ENCODE results near the gene CPE. TPM values are rescaled to one million over a fixed set of nuclear protein-coding genes. Genes with fewer than 3 reads are reported as not detected.

CPE gene
- total RNA-seq, 4 donors from 2014 or later: 126 to 272 (median 201) TPM

DNA sequence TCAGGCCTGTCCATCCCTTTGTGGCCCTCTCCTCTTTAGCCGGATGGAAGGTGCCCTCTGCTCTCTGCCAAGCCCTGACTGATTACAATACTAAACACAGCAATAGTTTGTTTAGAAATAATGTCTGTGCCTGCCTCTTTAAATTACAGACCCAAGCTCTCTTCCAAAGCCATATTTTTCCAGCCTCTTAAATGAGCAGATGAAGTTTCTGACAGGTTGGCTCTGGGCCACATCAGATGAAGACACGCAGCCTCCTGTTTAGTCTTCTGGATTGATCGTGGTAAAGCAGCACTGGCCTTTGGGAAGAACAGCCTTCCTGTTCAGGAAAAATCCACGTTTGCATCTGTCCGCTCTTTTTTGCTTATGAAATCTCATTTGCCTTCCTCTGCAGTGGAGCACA lies 133.6 kb downstream of the CPE start:
- WGBS, 2 donors (ENCODE audit: low coverage in 1 of 2): 10 to 27% methylated on average over 4 to 5 of the region's 5 CpGs
- Histone ChIP-seq H3K36me3 (no peaks in the 10 kb centered on the region), H3K4me1 (peaks cover 0 to 38% (median 0%) of the 10 kb centered on the region in 3 donors), H3K27me3 (no peaks in the 10 kb centered on the region), H3K27ac (no peak overlapping the region), H3K4me3 (no peak overlapping the region), H3K9me3 (no peaks in the 10 kb centered on the region)
- TF ChIP-seq POLR2A (IDR thresholded peaks at IDR 0.05) (no peak), EP300 (IDR thresholded peaks at IDR 0.05) (no peak), CTCF (IDR thresholded peaks at IDR 0.05) (no peak), POLR2AphosphoS5 (IDR thresholded peaks at IDR 0.05) (no peak)
- ATAC-seq: no peak

GRCh38 chr4:165514739-165515138 lies 135.9 kb downstream of the CPE start:
- Histone ChIP-seq H3K27me3 (no peaks in the 10 kb centered on the region), H3K36me3 (no peaks in the 10 kb centered on the region), H3K9me3 (no peaks in the 10 kb centered on the region), H3K4me1 (peaks cover 0 to 24% (median 0%) of the 10 kb centered on the region in 3 donors), H3K4me3 (no peak overlapping the region), H3K27ac (no peak overlapping the region)
- WGBS, 2 donors (ENCODE audit: low coverage in 1 of 2): 75 to 84% methylated on average over 2 of the region's 2 CpGs
- no peak for TF ChIP-seq POLR2A (IDR thresholded peaks at IDR 0.05)
- no peak for ATAC-seq

- Histone ChIP-seq H3K4me1 (peaks cover 0 to 19% (median 0%) of the 10 kb centered on the region in 3 donors), H3K27ac (no peak overlapping the region), H3K9me3 (no peaks in the 10 kb centered on the region), H3K27me3 (no peaks in the 10 kb centered on the region), H3K36me3 (no peaks in the 10 kb centered on the region), H3K4me3 (no peak overlapping the region)
- no peak for ATAC-seq
- TF ChIP-seq POLR2A (IDR thresholded peaks at IDR 0.05) (no peak), CTCF (IDR thresholded peaks at IDR 0.05) (no peak), EP300 (IDR thresholded peaks at IDR 0.05) (no peak), POLR2AphosphoS5 (IDR thresholded peaks at IDR 0.05) (no peak)
- 100% methylated on average over 1 to 2 of the region's 2 CpGs for WGBS, 2 donors (ENCODE audit: low coverage in 1 of 2)
These were observed 136.4 kb downstream of the CPE start for GRCh38 chr4:165515201-165515600.

GRCh38 chr4:165516281-165516833 lies 137.5 kb downstream of the CPE start:
- H3K27me3 ChIP-seq: no peaks in the 10 kb centered on the region
- H3K4me1 ChIP-seq: peaks cover 0 to 10% (median 0%) of the 10 kb centered on the region in 3 donors
- ATAC-seq: no peak
- no peaks in the 10 kb centered on the region for H3K36me3 ChIP-seq
- H3K9me3 ChIP-seq: no peaks in the 10 kb centered on the region
- 70 to 75% methylated on average over 5 to 6 of the region's 6 CpGs for WGBS, 2 donors (ENCODE audit: low coverage in 1 of 2)
- no peak overlapping the region for H3K27ac ChIP-seq
- H3K4me3 ChIP-seq: no peak overlapping the region
- TF ChIP-seq POLR2A (IDR thresholded peaks at IDR 0.05) (no peak), POLR2AphosphoS5 (IDR thresholded peaks at IDR 0.05) (no peak), EP300 (IDR thresholded peaks at IDR 0.05) (no peak), CTCF (IDR thresholded peaks at IDR 0.05) (no peak)

DNA sequence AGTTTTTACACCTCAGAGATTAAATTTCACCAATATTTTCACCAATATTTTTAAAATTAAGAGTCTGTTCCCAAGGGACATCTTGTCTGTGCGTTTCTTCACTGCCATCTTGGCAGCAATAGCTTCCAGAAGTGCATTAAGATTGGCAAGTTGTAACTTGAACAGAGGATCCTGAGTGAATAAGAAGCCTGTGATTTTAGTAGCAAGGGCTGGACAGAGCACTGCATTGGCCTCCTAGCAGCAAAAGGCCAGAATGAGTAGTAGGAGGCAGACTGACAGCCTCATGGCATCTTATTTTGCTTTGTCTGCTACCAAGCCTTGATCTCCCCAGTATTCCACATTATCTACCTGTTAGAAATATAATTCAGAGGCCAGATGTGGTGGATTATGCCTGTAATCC lies 138.4 kb downstream of the CPE start:
- Histone ChIP-seq H3K9me3 (no peaks in the 10 kb centered on the region), H3K27ac (no peak overlapping the region), H3K4me3 (no peak overlapping the region), H3K4me1 (peaks cover 0 to 10% (median 0%) of the 10 kb centered on the region in 3 donors), H3K27me3 (no peaks in the 10 kb centered on the region), H3K36me3 (no peaks in the 10 kb centered on the region)
- TF ChIP-seq CTCF (IDR thresholded peaks at IDR 0.05) (no peak), POLR2AphosphoS5 (IDR thresholded peaks at IDR 0.05) (no peak), EP300 (IDR thresholded peaks at IDR 0.05) (no peak), POLR2A (IDR thresholded peaks at IDR 0.05) (no peak)
- 80% methylated on average over 1 of the region's 1 CpG for WGBS, 2 donors (ENCODE audit: low coverage in 1 of 2)
- ATAC-seq: no peak
